GM12873 (cell line): ENCODE data around the gene EPS8L2.

Source experiments
- CTCF ChIP-seq: IDR thresholded peaks from 2 replicates; pipeline ENCODE4 v1.5.1; 2012; ENCODE audit warnings: low read depth, mild to moderate bottlenecking, moderate library complexity, low read length, control low read depth; ENCODE audit not compliant: insufficient read depth; ENCODE audit errors: missing control alignments

The EPS8L2 gene

GRCh38 chr11:720642-721246 is 14.7 kb downstream of the EPS8L2 start:
- no peak for TF ChIP-seq CTCF

GRCh38 chr11:721247-721740 is 15.3 kb downstream of the EPS8L2 start:
- no peak for TF ChIP-seq CTCF

- TF ChIP-seq CTCF = no peak
Measured at GRCh38 chr11:721741-722345, 15.8 kb downstream of the EPS8L2 start.

GRCh38 chr11:722346-722811 is 16.3 kb downstream of the EPS8L2 start:
- no peak for TF ChIP-seq CTCF

- TF ChIP-seq CTCF = peak; percentile 69
Measured at GRCh38 chr11:723120-723883, 17.3 kb downstream of the EPS8L2 start.

- TF ChIP-seq CTCF = no peak
Measured at GRCh38 chr11:724049-724777, 18.2 kb downstream of the EPS8L2 start.

GRCh38 chr11:724778-725386 is 18.9 kb downstream of the EPS8L2 start:
- no peak for TF ChIP-seq CTCF
